G401.6 (cell line): ENCODE data around the gene CACNB4.
"Not testable (repeated sequence)": the region's sequence is repeated elsewhere in the genome, so short reads cannot be mapped to it uniquely, and the experiment has no call there.

Experiments
- FAIRE-seq: peaks from 2 replicates; lab custom pipeline; 2012; peaks lifted over from hg19 to GRCh38; lab: Jason Lieb, UNC

CACNB4 gene

GRCh38 chr2:151943461-151943860 is 155.4 kb downstream of the CACNB4 start:
- FAIRE-seq: no peak

GRCh38 chr2:151942540-151943205 is 156.2 kb downstream of the CACNB4 start:
- FAIRE-seq: not testable (repeated sequence)

- no peak for FAIRE-seq
Measured at GRCh38 chr2:151937966-151938365, 160.9 kb downstream of the CACNB4 start.

- no peak for FAIRE-seq
Measured at GRCh38 chr2:151936626-151937025, 162.2 kb downstream of the CACNB4 start.

GRCh38 chr2:151933266-151933804 is 165.5 kb downstream of the CACNB4 start:
- FAIRE-seq: no peak

GRCh38 chr2:151931756-151932155 is 167.1 kb downstream of the CACNB4 start:
- no peak for FAIRE-seq

GRCh38 chr2:151931030-151931611 is 167.7 kb downstream of the CACNB4 start:
- FAIRE-seq: no peak

- no peak for FAIRE-seq
Measured at GRCh38 chr2:151930042-151930441, 168.8 kb downstream of the CACNB4 start.

GRCh38 chr2:151928380-151928779 is 170.5 kb downstream of the CACNB4 start:
- FAIRE-seq: no peak

GRCh38 chr2:151927501-151928221 is 171.2 kb downstream of the CACNB4 start:
- FAIRE-seq: no peak

GRCh38 chr2:151922845-151923666 is 175.8 kb downstream of the CACNB4 start:
- FAIRE-seq: no peak

- FAIRE-seq: no peak
Measured at GRCh38 chr2:151919786-151920185, 179.1 kb downstream of the CACNB4 start.

- FAIRE-seq: no peak
Measured at GRCh38 chr2:151918308-151918707, 180.5 kb downstream of the CACNB4 start.

- FAIRE-seq: no peak
Measured at GRCh38 chr2:151916632-151917031, 182.2 kb downstream of the CACNB4 start.

- FAIRE-seq: not testable (repeated sequence)
Measured at GRCh38 chr2:151915629-151916025, 183.2 kb downstream of the CACNB4 start.

GRCh38 chr2:151914989-151915628 is 183.7 kb downstream of the CACNB4 start:
- FAIRE-seq: no peak

GRCh38 chr2:151908204-151908882 is 190.5 kb downstream of the CACNB4 start:
- FAIRE-seq: no peak

GRCh38 chr2:151907286-151908203 is 191.3 kb downstream of the CACNB4 start:
- FAIRE-seq: no peak

GRCh38 chr2:151906633-151906998 is 192.2 kb downstream of the CACNB4 start:
- no peak for FAIRE-seq

GRCh38 chr2:151905963-151906632 is 192.7 kb downstream of the CACNB4 start:
- FAIRE-seq: no peak
